ENCODE measurements around the gene PNMT. TPM values are rescaled to one million over a fixed set of nuclear protein-coding genes. Genes with fewer than 3 reads are reported as not detected.
A peak's percentile ranks its signal among the peaks of the same experiment; 100 is the strongest.

The PNMT gene
- polyA plus RNA-seq, 4 donors: 1.4 to 7.8 (median 4.9) TPM

GRCh38 chr17:39701784-39702422 is 33.6 kb downstream of the PNMT start:
- 34 to 51% (median 49%) methylated on average over 4 of the region's 4 CpGs for WGBS, 3 donors
- peak overlapping the region in 1 of 3 donors; percentile 87 for H3K4me3 ChIP-seq (ENCODE audit: low read depth in 1 of 3, low read length in 3 of 3)
- no peaks in the 10 kb centered on the region for H3K9me3 ChIP-seq (ENCODE audit: control insufficient read depth in 2 of 2, insufficient read depth in 1 of 2, low read depth in 1 of 2, low read length in 1 of 2)
- H3K36me3 ChIP-seq (ENCODE audit: control insufficient read depth in 3 of 3, insufficient read depth in 2 of 3, low read depth in 1 of 3, low read length in 3 of 3): peaks cover 0 to 48% (median 0%) of the 10 kb centered on the region in 3 donors
- FAIRE-seq: no peak
- H3K27ac ChIP-seq (ENCODE audit: low read depth in 1 of 3, low read length in 2 of 3): peak overlapping the region in 2 of 3 donors; percentile 3 to 91
- DNase-seq: no peak
- H3K27me3 ChIP-seq (ENCODE audit: control insufficient read depth in 3 of 3, insufficient read depth in 3 of 3, low read length in 3 of 3): no peaks in the 10 kb centered on the region
- peaks cover 9 to 55% (median 13%) of the 10 kb centered on the region in 3 donors for H3K4me1 ChIP-seq (ENCODE audit: control insufficient read depth in 3 of 3, insufficient read depth in 2 of 3, low read depth in 1 of 3, low read length in 2 of 3)

DNA sequence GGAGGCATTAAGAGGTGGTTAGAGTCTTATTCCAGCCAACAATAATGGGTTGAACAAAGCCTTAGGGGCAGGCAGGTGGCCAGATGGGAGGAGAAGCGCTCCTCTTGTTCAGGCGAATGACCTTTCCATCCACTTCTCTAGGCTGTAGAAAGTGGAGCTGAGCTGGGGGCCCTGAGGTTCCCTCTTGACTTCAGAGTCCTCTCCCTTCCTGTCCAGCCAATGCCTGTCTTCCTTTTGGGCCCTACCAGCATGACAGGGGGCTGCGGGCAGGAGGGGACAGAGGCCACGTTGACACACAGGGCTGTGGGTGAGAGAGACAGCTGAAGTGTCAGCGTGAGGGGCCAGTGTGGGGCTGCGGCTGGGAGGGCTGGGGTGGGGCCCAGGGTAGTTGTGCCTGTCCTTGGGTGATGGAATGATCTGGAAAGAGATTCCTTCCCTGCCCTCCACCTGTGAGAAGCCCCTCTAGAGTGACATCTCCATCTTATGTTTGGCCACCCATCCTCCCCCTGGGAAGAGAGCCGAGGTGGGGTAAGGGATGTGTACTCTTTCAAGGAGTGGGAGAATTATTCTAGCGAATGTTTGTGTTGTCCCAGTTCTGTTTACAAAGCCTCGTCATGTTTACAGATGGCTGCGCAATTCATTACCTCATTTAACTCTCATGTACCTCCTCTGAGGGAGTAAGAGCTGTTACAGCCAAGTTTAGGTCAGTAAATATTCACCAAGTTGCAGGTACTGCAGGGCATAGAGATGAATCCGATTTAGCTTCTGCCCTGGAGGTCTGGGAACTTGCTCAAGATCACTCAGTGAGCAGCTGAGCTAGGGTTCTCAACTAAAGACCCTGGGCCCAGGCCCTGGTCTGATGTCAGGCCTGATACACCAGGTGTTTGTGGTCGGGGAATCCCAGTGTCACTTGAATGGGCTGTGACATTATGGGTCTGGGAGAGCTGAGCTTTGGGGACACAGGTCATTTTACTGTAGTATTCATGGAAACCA is 34.9 kb downstream of the PNMT start:
- DNase-seq: peak in 1 of 2 donors; percentile 45
- Histone ChIP-seq H3K9me3 (ENCODE audit: control insufficient read depth in 2 of 2, insufficient read depth in 1 of 2, low read depth in 1 of 2, low read length in 1 of 2) (no peaks in the 10 kb centered on the region), H3K36me3 (ENCODE audit: control insufficient read depth in 3 of 3, insufficient read depth in 2 of 3, low read depth in 1 of 3, low read length in 3 of 3) (peaks cover 0 to 61% (median 0%) of the 10 kb centered on the region in 3 donors), H3K27ac (ENCODE audit: low read depth in 1 of 3, low read length in 2 of 3) (peak overlapping the region; percentile 22 to 60 (median 31)), H3K4me1 (ENCODE audit: control insufficient read depth in 3 of 3, insufficient read depth in 2 of 3, low read depth in 1 of 3, low read length in 2 of 3) (peaks cover 9 to 55% (median 14%) of the 10 kb centered on the region in 3 donors), H3K4me3 (ENCODE audit: low read depth in 1 of 3, low read length in 3 of 3) (peak overlapping the region in 1 of 3 donors; percentile 21), H3K27me3 (ENCODE audit: control insufficient read depth in 3 of 3, insufficient read depth in 3 of 3, low read length in 3 of 3) (no peaks in the 10 kb centered on the region)
- FAIRE-seq: no peak
- WGBS, 3 donors: 27 to 49% (median 49%) methylated on average over 10 to 12 of the region's 12 CpGs

- WGBS, 3 donors: 51 to 76% (median 52%) methylated on average over 5 of the region's 5 CpGs
- Histone ChIP-seq H3K36me3 (ENCODE audit: control insufficient read depth in 3 of 3, insufficient read depth in 2 of 3, low read depth in 1 of 3, low read length in 3 of 3) (peaks cover 0 to 69% (median 0%) of the 10 kb centered on the region in 3 donors), H3K4me3 (ENCODE audit: low read depth in 1 of 3, low read length in 3 of 3) (no peak overlapping the region), H3K27me3 (ENCODE audit: control insufficient read depth in 3 of 3, insufficient read depth in 3 of 3, low read length in 3 of 3) (no peaks in the 10 kb centered on the region), H3K4me1 (ENCODE audit: control insufficient read depth in 3 of 3, insufficient read depth in 2 of 3, low read depth in 1 of 3, low read length in 2 of 3) (peaks cover 9 to 54% (median 14%) of the 10 kb centered on the region in 3 donors), H3K27ac (ENCODE audit: low read depth in 1 of 3, low read length in 2 of 3) (peak overlapping the region; percentile 25 to 60 (median 31)), H3K9me3 (ENCODE audit: control insufficient read depth in 2 of 2, insufficient read depth in 1 of 2, low read depth in 1 of 2, low read length in 1 of 2) (no peaks in the 10 kb centered on the region)
- no peak for DNase-seq
- no peak for FAIRE-seq
These were observed 35.7 kb downstream of the PNMT start for GRCh38 chr17:39703913-39704312.

- H3K9me3 ChIP-seq (ENCODE audit: control insufficient read depth in 2 of 2, insufficient read depth in 1 of 2, low read depth in 1 of 2, low read length in 1 of 2): no peaks in the 10 kb centered on the region
These were observed 36.7 kb downstream of the PNMT start for GRCh38 chr17:39704821-39705551.

DNA sequence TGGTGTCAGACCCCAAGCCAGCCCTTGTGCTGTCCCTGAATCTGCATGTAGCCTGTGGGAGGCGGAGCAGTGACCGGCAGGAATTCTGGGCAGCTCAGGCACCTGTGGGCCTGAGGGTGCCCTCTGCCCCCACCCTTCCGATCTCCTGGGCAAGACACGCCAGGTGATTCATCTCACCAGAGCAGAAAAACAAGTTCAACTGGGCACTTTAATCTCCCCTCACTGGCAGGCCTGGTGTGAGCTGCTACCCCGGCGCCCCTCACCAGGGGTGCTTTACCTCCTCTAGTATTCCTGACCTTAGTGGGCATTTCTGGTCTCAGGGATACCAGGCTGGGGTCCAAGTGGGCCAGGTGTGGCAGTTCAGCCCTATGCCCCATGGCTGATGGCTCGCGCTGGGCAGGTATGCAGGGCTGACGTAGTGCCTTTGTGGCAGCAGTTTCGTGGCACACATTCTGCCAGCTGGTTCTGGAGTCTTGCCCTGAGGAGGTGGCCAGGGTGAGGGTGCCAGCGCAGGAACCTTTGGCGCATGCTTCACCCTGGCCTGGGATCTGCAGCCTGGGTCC is 37.6 kb downstream of the PNMT start:
- WGBS, 3 donors: 13 to 66% (median 40%) methylated on average over 12 of the region's 12 CpGs
- FAIRE-seq (no peak), DNase-seq (peak; percentile 60 to 93)

More at GRCh38 chr17:39704821-39705551, 36.7 kb downstream of the PNMT start:
- no peak for DNase-seq
- WGBS, 3 donors: 28 to 52% (median 45%) methylated on average over 11 of the region's 11 CpGs
- peaks cover 9 to 47% (median 14%) of the 10 kb centered on the region in 3 donors for H3K4me1 ChIP-seq (ENCODE audit: control insufficient read depth in 3 of 3, insufficient read depth in 2 of 3, low read depth in 1 of 3, low read length in 2 of 3)
- H3K4me3 ChIP-seq (ENCODE audit: low read depth in 1 of 3, low read length in 3 of 3): no peak overlapping the region
- H3K36me3 ChIP-seq (ENCODE audit: control insufficient read depth in 3 of 3, insufficient read depth in 2 of 3, low read depth in 1 of 3, low read length in 3 of 3): peaks cover 0 to 79% (median 6%) of the 10 kb centered on the region in 3 donors
- FAIRE-seq: no peak
- no peaks in the 10 kb centered on the region for H3K27me3 ChIP-seq (ENCODE audit: control insufficient read depth in 3 of 3, insufficient read depth in 3 of 3, low read length in 3 of 3)
- H3K27ac ChIP-seq (ENCODE audit: low read depth in 1 of 3, low read length in 2 of 3): peak overlapping the region; percentile 4 to 81 (median 76)

DNA sequence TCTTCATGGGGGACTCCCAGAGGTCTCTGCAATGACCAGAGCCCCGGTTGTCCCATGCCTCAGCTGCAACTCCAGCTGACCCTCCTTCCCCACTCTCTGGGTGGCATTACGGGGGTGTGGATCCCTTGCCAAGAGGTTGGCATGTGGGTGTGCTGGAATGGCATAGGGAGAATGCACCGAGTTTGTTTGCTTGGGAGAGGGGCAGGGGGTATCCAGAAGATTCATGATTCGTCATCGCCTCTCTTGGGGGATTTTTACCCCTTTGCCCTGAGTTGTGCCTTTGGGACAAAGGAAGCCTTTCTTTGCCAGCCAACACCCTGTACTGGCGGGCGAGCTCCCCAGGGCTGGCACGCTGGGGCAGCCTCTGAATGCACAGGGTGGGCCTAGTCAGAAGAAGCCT is 38.1 kb downstream of the PNMT start:
- DNase-seq (no peak), FAIRE-seq (no peak)
- no peak overlapping the region for H3K4me3 ChIP-seq (ENCODE audit: low read depth in 1 of 3, low read length in 3 of 3)
- H3K9me3 ChIP-seq (ENCODE audit: control insufficient read depth in 2 of 2, insufficient read depth in 1 of 2, low read depth in 1 of 2, low read length in 1 of 2): no peaks in the 10 kb centered on the region
- H3K27ac ChIP-seq (ENCODE audit: low read depth in 1 of 3, low read length in 2 of 3): peak overlapping the region in 2 of 3 donors; percentile 76 to 81
- no peaks in the 10 kb centered on the region for H3K27me3 ChIP-seq (ENCODE audit: control insufficient read depth in 3 of 3, insufficient read depth in 3 of 3, low read length in 3 of 3)
- peaks cover 4 to 93% (median 6%) of the 10 kb centered on the region in 3 donors for H3K36me3 ChIP-seq (ENCODE audit: control insufficient read depth in 3 of 3, insufficient read depth in 2 of 3, low read depth in 1 of 3, low read length in 3 of 3)
- H3K4me1 ChIP-seq (ENCODE audit: control insufficient read depth in 3 of 3, insufficient read depth in 2 of 3, low read depth in 1 of 3, low read length in 2 of 3): peaks cover 9 to 47% (median 14%) of the 10 kb centered on the region in 3 donors
- 16 to 59% (median 38%) methylated on average over 8 of the region's 8 CpGs for WGBS, 3 donors

More for the DNA sequence above, 37.6 kb downstream of the PNMT start:
- Histone ChIP-seq H3K9me3 (ENCODE audit: control insufficient read depth in 2 of 2, insufficient read depth in 1 of 2, low read depth in 1 of 2, low read length in 1 of 2) (no peaks in the 10 kb centered on the region), H3K27me3 (ENCODE audit: control insufficient read depth in 3 of 3, insufficient read depth in 3 of 3, low read length in 3 of 3) (no peaks in the 10 kb centered on the region), H3K4me3 (ENCODE audit: low read depth in 1 of 3, low read length in 3 of 3) (no peak overlapping the region), H3K36me3 (ENCODE audit: control insufficient read depth in 3 of 3, insufficient read depth in 2 of 3, low read depth in 1 of 3, low read length in 3 of 3) (peaks cover 3 to 88% (median 6%) of the 10 kb centered on the region in 3 donors), H3K4me1 (ENCODE audit: control insufficient read depth in 3 of 3, insufficient read depth in 2 of 3, low read depth in 1 of 3, low read length in 2 of 3) (peaks cover 9 to 47% (median 14%) of the 10 kb centered on the region in 3 donors), H3K27ac (ENCODE audit: low read depth in 1 of 3, low read length in 2 of 3) (peak overlapping the region; percentile 42 to 81 (median 76))

GRCh38 chr17:39706921-39707337 is 38.7 kb downstream of the PNMT start:
- DNase-seq (no peak), FAIRE-seq (no peak)
- 15 to 65% (median 44%) methylated on average over 7 of the region's 7 CpGs for WGBS, 3 donors
- Histone ChIP-seq H3K36me3 (ENCODE audit: control insufficient read depth in 3 of 3, insufficient read depth in 2 of 3, low read depth in 1 of 3, low read length in 3 of 3) (peaks cover 5 to 95% (median 6%) of the 10 kb centered on the region in 3 donors), H3K4me1 (ENCODE audit: control insufficient read depth in 3 of 3, insufficient read depth in 2 of 3, low read depth in 1 of 3, low read length in 2 of 3) (peaks cover 9 to 44% (median 14%) of the 10 kb centered on the region in 3 donors), H3K9me3 (ENCODE audit: control insufficient read depth in 2 of 2, insufficient read depth in 1 of 2, low read depth in 1 of 2, low read length in 1 of 2) (no peaks in the 10 kb centered on the region), H3K27me3 (ENCODE audit: control insufficient read depth in 3 of 3, insufficient read depth in 3 of 3, low read length in 3 of 3) (no peaks in the 10 kb centered on the region), H3K27ac (ENCODE audit: low read depth in 1 of 3, low read length in 2 of 3) (peak overlapping the region in 2 of 3 donors; percentile 76 to 81), H3K4me3 (ENCODE audit: low read depth in 1 of 3, low read length in 3 of 3) (no peak overlapping the region)

Data from small intestine (tissue), 7 donors.